ENCODE measurements around the gene ASMTL. TPM values are rescaled to one million over a fixed set of nuclear protein-coding genes. Genes with fewer than 3 reads are reported as not detected.
A peak's percentile ranks its signal among the peaks of the same experiment; 100 is the strongest.

Gene ASMTL
- total and polyA plus RNA-seq, 2 of the 13 experiments (the other 11 are each of a cell fraction or from before 2014, with no cell fraction given) = 5.6 to 16.3 TPM

DNA sequence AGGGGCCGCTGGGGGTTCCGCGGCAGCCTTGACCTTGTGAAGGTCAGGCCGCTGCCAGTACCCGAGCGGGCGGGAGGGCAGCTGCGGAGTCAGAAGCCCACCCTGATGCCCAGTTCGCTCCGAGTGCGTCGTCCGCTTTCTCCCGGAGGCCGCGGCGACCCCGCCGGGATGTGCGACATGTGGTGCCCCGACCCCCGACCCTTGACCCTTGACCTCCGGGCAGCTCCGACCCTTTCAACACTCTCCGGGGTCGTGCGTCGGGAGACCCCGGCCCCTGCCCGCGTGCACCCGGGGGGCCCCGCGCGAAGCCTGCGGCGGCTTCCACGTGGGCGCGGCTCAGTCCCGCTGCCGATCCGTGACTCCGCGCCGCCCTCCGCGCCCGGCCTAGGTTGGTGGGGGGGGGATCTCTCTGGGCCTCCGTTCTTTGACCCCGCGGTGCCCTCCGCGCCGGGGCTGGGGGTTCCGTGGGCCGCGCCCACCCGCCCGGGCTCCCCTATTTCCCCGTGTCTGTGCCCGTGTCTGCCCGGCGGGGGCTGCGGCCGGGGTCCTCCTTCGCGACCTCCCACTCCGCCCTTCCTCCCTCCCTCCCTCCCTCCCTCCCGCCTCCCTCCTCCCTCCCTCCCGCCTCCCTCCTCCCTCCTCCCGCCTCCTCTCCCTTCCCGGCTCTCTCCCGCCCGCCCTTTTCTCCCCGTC is 60.2 kb downstream of the ASMTL start (continued):
- peak; percentile 27; the same call in 1 of the 2 replicates for TF ChIP-seq ZNF281 (CRISPR knock-in tag; IDR thresholded peaks at IDR 0.05; ENCODE audit: borderline replicate concordance)
- TF ChIP-seq, protein P1, sequence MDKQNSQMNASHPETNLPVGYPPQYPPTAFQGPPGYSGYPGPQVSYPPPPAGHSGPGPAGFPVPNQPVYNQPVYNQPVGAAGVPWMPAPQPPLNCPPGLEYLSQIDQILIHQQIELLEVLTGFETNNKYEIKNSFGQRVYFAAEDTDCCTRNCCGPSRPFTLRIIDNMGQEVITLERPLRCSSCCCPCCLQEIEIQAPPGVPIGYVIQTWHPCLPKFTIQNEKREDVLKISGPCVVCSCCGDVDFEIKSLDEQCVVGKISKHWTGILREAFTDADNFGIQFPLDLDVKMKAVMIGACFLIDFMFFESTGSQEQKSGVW (CRISPR knock-in tag; IDR thresholded peaks at IDR 0.05; ENCODE audit: borderline replicate concordance) = no peak
- TF ChIP-seq MED1 (CRISPR knock-in tag; IDR thresholded peaks at IDR 0.05) = no peak; the same call in 1 of the 2 replicates
- peak; percentile 84; the same call in 1 of the 2 replicates for TF ChIP-seq ZNF569 (CRISPR knock-in tag; IDR thresholded peaks at IDR 0.05; ENCODE audit: borderline replicate concordance)
- peak; percentile 57; the same call in 1 of the 2 replicates for TF ChIP-seq POLR2AphosphoS5 (IDR thresholded peaks at IDR 0.05; ENCODE audit: low read depth, low read length)
- peak; percentile 42; the same call in 1 of the 2 replicates for TF ChIP-seq TFDP2 (CRISPR knock-in tag; IDR thresholded peaks at IDR 0.05)
- no peak for TF ChIP-seq HDAC2 (CRISPR knock-in tag; IDR thresholded peaks at IDR 0.05)
- TF ChIP-seq NFE2L1 (CRISPR knock-in tag; IDR thresholded peaks at IDR 0.05; ENCODE audit: borderline replicate concordance) = no peak
- TF ChIP-seq ZBTB7A (CRISPR knock-in tag; IDR thresholded peaks at IDR 0.05) = peak; percentile 98
- TF ChIP-seq YEATS4 (CRISPR knock-in tag; IDR thresholded peaks at IDR 0.05; ENCODE audit: borderline replicate concordance) = peak; percentile 80; the same call in 1 of the 2 replicates
- 0 out of 2 replicates have a peak, but pooled peaks have one; percentile 33 for TF ChIP-seq ZMYM2 (CRISPR knock-in tag; IDR thresholded peaks at IDR 0.05)
- 0 out of 2 replicates have a peak, but pooled peaks have one; percentile 4 for TF ChIP-seq MIER2 (CRISPR knock-in tag; IDR thresholded peaks at IDR 0.05)
- TF ChIP-seq ZSCAN30 (CRISPR knock-in tag; IDR thresholded peaks at IDR 0.05) = no peak
- no peak for TF ChIP-seq SOX13 (IDR thresholded peaks at IDR 0.05)
- peak in 1 of 2 experiments; percentile 42; a peak in 2 of 4 replicates for TF ChIP-seq SOX13 (CRISPR knock-in tag; conservative IDR thresholded peaks at IDR 0.05 in 1 of 2, IDR thresholded peaks at IDR 0.05 in 1 of 2)
- TF ChIP-seq ZNF484 (CRISPR knock-in tag; IDR thresholded peaks at IDR 0.05; ENCODE audit: borderline replicate concordance, low read depth) = no peak
- 0 out of 2 replicates have a peak, but pooled peaks have one; percentile 61 for TF ChIP-seq ZNF850 (CRISPR knock-in tag; conservative IDR thresholded peaks at IDR 0.05)
- TF ChIP-seq ZNF724P (CRISPR knock-in tag; IDR thresholded peaks at IDR 0.05; ENCODE audit: borderline replicate concordance) = peak; percentile 17; the same call in 1 of the 2 replicates
- TF ChIP-seq RBFOX2 (IDR thresholded peaks at IDR 0.05; ENCODE audit: low read depth, low read length) = peak; percentile 92
- TF ChIP-seq, protein P2, sequence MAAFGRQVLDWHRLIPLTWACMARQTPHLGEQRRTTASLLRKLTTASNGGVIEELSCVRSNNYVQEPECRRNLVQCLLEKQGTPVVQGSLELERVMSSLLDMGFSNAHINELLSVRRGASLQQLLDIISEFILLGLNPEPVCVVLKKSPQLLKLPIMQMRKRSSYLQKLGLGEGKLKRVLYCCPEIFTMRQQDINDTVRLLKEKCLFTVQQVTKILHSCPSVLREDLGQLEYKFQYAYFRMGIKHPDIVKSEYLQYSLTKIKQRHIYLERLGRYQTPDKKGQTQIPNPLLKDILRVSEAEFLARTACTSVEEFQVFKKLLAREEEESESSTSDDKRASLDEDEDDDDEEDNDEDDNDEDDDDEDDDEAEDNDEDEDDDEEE (CRISPR knock-in tag; IDR thresholded peaks at IDR 0.05) = 0 out of 2 replicates have a peak, but pooled peaks have one; percentile 33
- TF ChIP-seq ZNF639 (CRISPR knock-in tag; conservative IDR thresholded peaks at IDR 0.05) = 0 out of 2 replicates have a peak, but pooled peaks have one; percentile 54
- peak; percentile 87 for TF ChIP-seq RNF2 (conservative IDR thresholded peaks at IDR 0.05; ENCODE audit: low read depth)
